CD14-positive monocyte (primary cell): Measurements from ENCODE around the gene INTS15. TPM values are rescaled to one million over a fixed set of nuclear protein-coding genes. Genes with fewer than 3 reads are reported as not detected.

Experiments
- DNase-seq, 3 donors: peaks; one replicate each; pipeline ENCODE4 v3.0.0-alpha.2; 2011 to 2022
- H2AFZ ChIP-seq: 2 replicates; pipeline ENCODE4 v1.6.0; 2012; ENCODE audit warnings: mild to moderate bottlenecking, low read depth, low read length, inconsistent platforms; ENCODE audit not compliant: insufficient read depth, poor library complexity, severe bottlenecking
- H3K27ac ChIP-seq, 2 donors: 1 replicate in 1 of 2; 2 replicates in 1 of 2; pipeline ENCODE4 v1.5.1; 2012 to 2013; ENCODE audit warnings: low read length in 2 of 2, control low read depth in 1 of 2, inconsistent platforms in 1 of 2, low read depth in 1 of 2, mild to moderate bottlenecking in 1 of 2
- H3K27me3 ChIP-seq, 2 donors: one replicate each; pipeline versions ENCODE4 v1.6.0 to v1.6.1; 2011 to 2013; ENCODE audit warnings: low read length in 2 of 2; ENCODE audit not compliant: control insufficient read depth in 2 of 2, insufficient read depth in 2 of 2
- H3K36me3 ChIP-seq, 2 donors: replicated peaks in 1 of 2; 1 replicate in 1 of 2; 2 replicates in 1 of 2; pipeline versions ENCODE4 v1.5.1 to v1.6.1; 2012 to 2013; ENCODE audit warnings: low read length in 2 of 2, control low read depth in 1 of 2, inconsistent platforms in 1 of 2, mild to moderate bottlenecking in 1 of 2; ENCODE audit not compliant: insufficient read depth in 2 of 2, control insufficient read depth in 1 of 2
- H3K4me1 ChIP-seq, 2 donors: 1 replicate in 1 of 2; 2 replicates in 1 of 2; pipeline versions ENCODE4 v1.5.1 to v1.6.1; 2012 to 2013; ENCODE audit warnings: low read length in 2 of 2, control low read depth in 1 of 2, inconsistent platforms in 1 of 2, mild to moderate bottlenecking in 1 of 2, moderate library complexity in 1 of 2; ENCODE audit not compliant: insufficient read depth in 2 of 2, control insufficient read depth in 1 of 2
- H3K4me2 ChIP-seq: replicated peaks from 2 replicates; pipeline ENCODE3; 2012; ENCODE audit warnings: low read length, moderate library complexity, mild to moderate bottlenecking; ENCODE audit not compliant: poor library complexity, severe bottlenecking; ENCODE audit errors: extremely low read depth
- H3K4me3 ChIP-seq, 3 experiments: fragments of 200-600 bp in 1 of 3; sonication (generic) in 1 of 3; replicated peaks in 1 of 3; 1 replicate in 2 of 3; 2 replicates in 1 of 3; pipeline ENCODE4 v1.5.1; 2011 to 2013; ENCODE audit warnings: low read length in 3 of 3, mild to moderate bottlenecking in 3 of 3, control low read depth in 2 of 3, low read depth in 2 of 3, inconsistent platforms in 1 of 3, moderate library complexity in 1 of 3
- H3K79me2 ChIP-seq: 2 replicates; pipeline ENCODE4 v1.6.0; 2012; ENCODE audit warnings: mild to moderate bottlenecking, control low read depth, inconsistent platforms, low read length, moderate library complexity; ENCODE audit not compliant: insufficient read depth
- H3K9ac ChIP-seq: 2 replicates; pipeline ENCODE4 v1.6.0; 2017; ENCODE audit warnings: low read length, mild to moderate bottlenecking; ENCODE audit not compliant: insufficient read depth, poor library complexity, severe bottlenecking
- H3K9me3 ChIP-seq, 2 donors: replicated peaks in 1 of 2; 1 replicate in 1 of 2; 2 replicates in 1 of 2; pipeline versions ENCODE4 v1.5.1 to v1.6.1; 2012 to 2013; ENCODE audit warnings: low read length in 2 of 2, control low read depth in 1 of 2; ENCODE audit not compliant: control insufficient read depth in 1 of 2, insufficient read depth in 1 of 2
- H4K20me1 ChIP-seq: 2 replicates; pipeline ENCODE4 v1.6.0; 2012; ENCODE audit warnings: mild to moderate bottlenecking, low read length, control low read depth, moderate library complexity; ENCODE audit not compliant: insufficient read depth
- H3K27ac Mint-ChIP-seq, 7 donors: one replicate each; pipeline ENCODE4 v1.8.0; 2020; ENCODE audit warnings: mild to moderate bottlenecking in 7 of 7, mixed read lengths in 7 of 7, moderate library complexity in 6 of 7, inconsistent platforms in 2 of 7
- H3K27me3 Mint-ChIP-seq, 3 donors: one replicate each; pipeline ENCODE4 v1.8.0; 2021 to 2022; ENCODE audit warnings: low read depth in 3 of 3, mild to moderate bottlenecking in 3 of 3, mixed read lengths in 3 of 3, moderate library complexity in 3 of 3, inconsistent platforms in 1 of 3
- H3K36me3 Mint-ChIP-seq, 2 donors: one replicate each; pipeline ENCODE4 v1.8.0; 2020; ENCODE audit warnings: mixed read lengths in 2 of 2, inconsistent platforms in 1 of 2, mild to moderate bottlenecking in 1 of 2
- H3K4me1 Mint-ChIP-seq: one replicate; pipeline ENCODE4 v1.8.0; 2020; ENCODE audit warnings: mild to moderate bottlenecking, mixed read lengths
- H3K4me3 Mint-ChIP-seq, 2 donors: one replicate each; pipeline ENCODE4 v1.8.0; 2020; ENCODE audit warnings: mild to moderate bottlenecking in 2 of 2, mixed read lengths in 2 of 2, moderate library complexity in 1 of 2
- H3K9me3 Mint-ChIP-seq, 7 donors: one replicate each; pipeline ENCODE4 v1.8.0; 2020 to 2022; ENCODE audit warnings: mixed read lengths in 7 of 7, mild to moderate bottlenecking in 6 of 7, moderate library complexity in 6 of 7, inconsistent platforms in 2 of 7
- CTCF ChIP-seq: fragments of 200-600 bp; IDR thresholded peaks from one replicate; pipeline ENCODE4 v1.8.0; 2022; ENCODE audit warnings: antibody characterized with exemption, mild to moderate bottlenecking
- WGBS: methylation state at CpG from one replicate; pipeline ENCODE4 v1.1.5; 2013; ENCODE audit warnings: missing lambda C conversion rate; ENCODE audit not compliant: insufficient coverage; 5-methylcytosine and 5-hydroxymethylcytosine counted together
- intact Hi-C, 2 donors: fragments of 100-400 bp; cut with micrococcal nuclease; formaldehyde crosslinking; loops; one replicate each; pipeline versions ENCODE4 v1.15.0 to v1.15.1; 2023
- polyA plus RNA-seq, 3 donors: library from polyadenylated mRNA; depleted of rRNA in 1 of 3; unstranded in 2 of 3; stranded (reverse) in 1 of 3; fragments of 300-500 nt in 2 of 3; fragments of >200 nt in 1 of 3; fragmentation: Illumina TruSeq in 2 of 3; gene quantifications; 1 replicate in 2 of 3; 2 replicates in 1 of 3; pipeline ENCODE4 v1.2.3, GENCODE V29; 2012 to 2021

INTS15 gene
- polyA plus RNA-seq, 3 donors, result 16.9 to 32.7 (median 17.2) TPM

GRCh38 chr7:6607651-6608051 lies 17.8 kb downstream of the INTS15 start:
- Mint-ChIP-seq H3K4me1 (peaks cover 5% of the 10 kb centered on the region), H3K36me3 (peaks cover 40 to 64% of the 10 kb centered on the region in 2 donors), H3K4me3 (no peak overlapping the region), H3K27me3 (peaks cover 2 to 12% (median 5%) of the 10 kb centered on the region in 3 donors), H3K9me3 (peaks cover 0 to 3% (median 0%) of the 10 kb centered on the region in 7 donors), H3K27ac (no peak overlapping the region)
- H3K4me3 ChIP-seq, result no peak overlapping the region
- no peak for DNase-seq
- no peaks in the 10 kb centered on the region for H3K9me3 ChIP-seq
- H2AFZ ChIP-seq, result no peak overlapping the region
- intact Hi-C loops, result no loop called here
- no peak overlapping the region for H3K9ac ChIP-seq
- no peaks in the 10 kb centered on the region for H3K79me2 ChIP-seq
- H4K20me1 ChIP-seq, result peaks cover under 1% of the 10 kb centered on the region
- H3K27me3 ChIP-seq, result peaks cover 0 to 3% of the 10 kb centered on the region in 2 donors
- H3K4me2 ChIP-seq, result no peak overlapping the region
- H3K27ac ChIP-seq, result no peak overlapping the region
- no peaks in the 10 kb centered on the region for H3K4me1 ChIP-seq
- TF ChIP-seq CTCF, result no peak
- WGBS, result 97% methylated on average over 36 of the region's 38 CpGs
- peaks cover 37 to 61% of the 10 kb centered on the region in 2 donors for H3K36me3 ChIP-seq

- H3K4me3 ChIP-seq, result no peak overlapping the region
- no peaks in the 10 kb centered on the region for H4K20me1 ChIP-seq
- no peak overlapping the region for H3K9ac ChIP-seq
- DNase-seq, result no peak
- no peak overlapping the region for H3K27ac ChIP-seq
- H3K36me3 ChIP-seq, result peaks cover 35 to 57% of the 10 kb centered on the region in 2 donors
- H3K79me2 ChIP-seq, result no peaks in the 10 kb centered on the region
- H3K4me2 ChIP-seq, result no peak overlapping the region
- H2AFZ ChIP-seq, result no peak overlapping the region
- no peaks in the 10 kb centered on the region for H3K4me1 ChIP-seq
- H3K27ac Mint-ChIP-seq, result no peak overlapping the region
- TF ChIP-seq CTCF, result no peak
- WGBS, result 97% methylated on average over 20 of the region's 27 CpGs
- H3K9me3 ChIP-seq, result no peaks in the 10 kb centered on the region
- peaks cover 39 to 59% of the 10 kb centered on the region in 2 donors for H3K36me3 Mint-ChIP-seq
- H3K9me3 Mint-ChIP-seq, result peaks cover 0 to 4% (median 0%) of the 10 kb centered on the region in 7 donors
- H3K4me3 Mint-ChIP-seq, result no peak overlapping the region
- intact Hi-C loops, result no loop called here
- peaks cover 5% of the 10 kb centered on the region for H3K4me1 Mint-ChIP-seq
- H3K27me3 Mint-ChIP-seq, result peaks cover 4 to 16% (median 9%) of the 10 kb centered on the region in 3 donors
- H3K27me3 ChIP-seq, result peaks cover 0 to 5% of the 10 kb centered on the region in 2 donors
Observed at GRCh38 chr7:6608081-6608480, 18.3 kb downstream of the INTS15 start.
